ENCODE results near the gene SFTA2. TPM values are rescaled to one million over a fixed set of nuclear protein-coding genes. Genes with fewer than 3 reads are reported as not detected.

The SFTA2 gene
- total and polyA plus RNA-seq, 4 donors = 0.53 TPM; not detected in 3

GRCh38 chr6:30894935-30895334 is 37.0 kb downstream of the SFTA2 start:
- Histone ChIP-seq H3K27ac (ENCODE audit: low read depth, low read length) (no peak overlapping the region), H3K36me3 (ENCODE audit: control insufficient read depth, insufficient read depth, low read length) (peaks cover 100% of the 10 kb centered on the region)
- 71% methylated on average over 3 of the region's 3 CpGs for WGBS (ENCODE audit: insufficient coverage)

DNA sequence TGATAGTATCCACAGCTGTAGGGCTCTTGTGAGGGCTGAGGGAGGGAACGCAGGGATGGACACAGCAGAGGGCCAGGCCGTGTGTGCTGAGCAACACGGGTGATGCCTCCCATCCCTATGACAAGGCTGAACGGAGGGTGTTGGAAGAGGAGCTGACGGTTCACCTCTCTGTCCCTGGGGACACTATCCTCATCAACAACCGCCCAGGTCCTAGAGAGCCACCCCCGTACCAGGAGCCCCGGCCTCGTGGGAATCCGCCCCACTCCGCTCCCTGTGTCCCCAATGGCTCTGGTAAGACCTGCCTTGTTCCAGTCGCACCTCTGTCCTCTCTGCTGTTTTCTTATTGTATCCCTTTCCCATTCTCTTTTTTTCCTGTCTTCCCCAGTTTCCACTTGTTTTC is 37.6 kb downstream of the SFTA2 start:
- DNase-seq (ENCODE audit: low read depth in 4 of 6, low spot score in 6 of 6) = no peak
- H3K27ac ChIP-seq (ENCODE audit: low read depth, low read length) = no peak overlapping the region

More at GRCh38 chr6:30894935-30895334, 37.0 kb downstream of the SFTA2 start:
- Histone ChIP-seq H3K9me3 (ENCODE audit: control insufficient read depth, insufficient read depth, low read length) (no peaks in the 10 kb centered on the region), H3K4me1 (ENCODE audit: control insufficient read depth, insufficient read depth, low read length) (peaks cover 13% of the 10 kb centered on the region), H3K27me3 (ENCODE audit: control insufficient read depth, insufficient read depth, low read length) (no peaks in the 10 kb centered on the region), H3K4me3 (ENCODE audit: low read depth, low read length) (no peak overlapping the region)
- DNase-seq (ENCODE audit: low read depth in 4 of 6, low spot score in 6 of 6) = no peak

GRCh38 chr6:30893666-30894065 is 38.3 kb downstream of the SFTA2 start:
- no peaks in the 10 kb centered on the region for H3K9me3 ChIP-seq (ENCODE audit: control insufficient read depth, insufficient read depth, low read length)
- DNase-seq (ENCODE audit: low read depth in 4 of 6, low spot score in 6 of 6) = no peak
- H3K27ac ChIP-seq (ENCODE audit: low read depth, low read length) = no peak overlapping the region
- peaks cover 100% of the 10 kb centered on the region for H3K36me3 ChIP-seq (ENCODE audit: control insufficient read depth, insufficient read depth, low read length)
- WGBS (ENCODE audit: insufficient coverage) = 89% methylated on average over 6 of the region's 8 CpGs
- H3K4me1 ChIP-seq (ENCODE audit: control insufficient read depth, insufficient read depth, low read length) = peaks cover 26% of the 10 kb centered on the region
- H3K27me3 ChIP-seq (ENCODE audit: control insufficient read depth, insufficient read depth, low read length) = no peaks in the 10 kb centered on the region
- no peak overlapping the region for H3K4me3 ChIP-seq (ENCODE audit: low read depth, low read length)

More for the DNA sequence above, 37.6 kb downstream of the SFTA2 start:
- peaks cover 19% of the 10 kb centered on the region for H3K4me1 ChIP-seq (ENCODE audit: control insufficient read depth, insufficient read depth, low read length)
- 90% methylated on average over 8 of the region's 12 CpGs for WGBS (ENCODE audit: insufficient coverage)
- H3K4me3 ChIP-seq (ENCODE audit: low read depth, low read length) = no peak overlapping the region
- H3K36me3 ChIP-seq (ENCODE audit: control insufficient read depth, insufficient read depth, low read length) = peaks cover 100% of the 10 kb centered on the region
- no peaks in the 10 kb centered on the region for H3K9me3 ChIP-seq (ENCODE audit: control insufficient read depth, insufficient read depth, low read length)
- no peaks in the 10 kb centered on the region for H3K27me3 ChIP-seq (ENCODE audit: control insufficient read depth, insufficient read depth, low read length)

DNA sequence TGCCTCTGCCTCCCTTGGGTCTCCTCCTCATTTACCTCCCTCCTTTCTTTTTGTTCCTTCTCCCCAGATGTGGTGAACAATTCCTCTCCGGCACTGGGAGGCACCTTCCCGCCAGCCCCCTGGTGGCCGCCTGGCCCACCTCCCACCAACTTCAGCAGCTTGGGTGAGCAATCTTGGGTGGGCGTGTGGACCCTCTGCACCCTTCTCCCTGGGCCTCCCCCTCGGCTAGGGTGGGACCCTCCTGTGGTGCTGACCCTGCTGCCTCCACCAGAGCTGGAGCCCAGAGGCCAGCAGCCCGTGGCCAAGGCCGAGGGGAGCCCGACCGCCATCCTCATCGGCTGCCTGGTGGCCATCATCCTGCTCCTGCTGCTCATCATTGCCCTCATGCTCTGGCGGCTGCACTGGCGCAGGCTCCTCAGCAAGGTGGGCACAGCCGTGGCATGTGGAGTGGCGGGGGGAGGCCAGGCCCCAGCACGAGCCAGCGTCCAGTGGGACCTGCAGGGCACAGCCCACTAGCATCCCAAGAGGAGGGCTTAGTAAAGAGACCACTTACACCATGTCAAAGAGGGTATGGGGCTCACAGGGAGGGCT is 38.9 kb downstream of the SFTA2 start:
- Histone ChIP-seq H3K4me1 (ENCODE audit: control insufficient read depth, insufficient read depth, low read length) (peaks cover 29% of the 10 kb centered on the region), H3K4me3 (ENCODE audit: low read depth, low read length) (no peak overlapping the region), H3K36me3 (ENCODE audit: control insufficient read depth, insufficient read depth, low read length) (peaks cover 96% of the 10 kb centered on the region), H3K27me3 (ENCODE audit: control insufficient read depth, insufficient read depth, low read length) (no peaks in the 10 kb centered on the region), H3K27ac (ENCODE audit: low read depth, low read length) (no peak overlapping the region), H3K9me3 (ENCODE audit: control insufficient read depth, insufficient read depth, low read length) (no peaks in the 10 kb centered on the region)
- WGBS (ENCODE audit: insufficient coverage) = 70% methylated on average over 13 of the region's 16 CpGs
- no peak for DNase-seq (ENCODE audit: low read depth in 4 of 6, low spot score in 6 of 6)

- DNase-seq (ENCODE audit: low read depth in 4 of 6, low spot score in 6 of 6) = no peak
- Histone ChIP-seq H3K27ac (ENCODE audit: low read depth, low read length) (no peak overlapping the region), H3K4me3 (ENCODE audit: low read depth, low read length) (no peak overlapping the region), H3K4me1 (ENCODE audit: control insufficient read depth, insufficient read depth, low read length) (peaks cover 30% of the 10 kb centered on the region), H3K36me3 (ENCODE audit: control insufficient read depth, insufficient read depth, low read length) (peaks cover 85% of the 10 kb centered on the region), H3K27me3 (ENCODE audit: control insufficient read depth, insufficient read depth, low read length) (no peaks in the 10 kb centered on the region), H3K9me3 (ENCODE audit: control insufficient read depth, insufficient read depth, low read length) (no peaks in the 10 kb centered on the region)
- WGBS (ENCODE audit: insufficient coverage) = 87% methylated on average over 19 of the region's 21 CpGs
These were observed 40.0 kb downstream of the SFTA2 start for GRCh38 chr6:30891816-30892538.

DNA sequence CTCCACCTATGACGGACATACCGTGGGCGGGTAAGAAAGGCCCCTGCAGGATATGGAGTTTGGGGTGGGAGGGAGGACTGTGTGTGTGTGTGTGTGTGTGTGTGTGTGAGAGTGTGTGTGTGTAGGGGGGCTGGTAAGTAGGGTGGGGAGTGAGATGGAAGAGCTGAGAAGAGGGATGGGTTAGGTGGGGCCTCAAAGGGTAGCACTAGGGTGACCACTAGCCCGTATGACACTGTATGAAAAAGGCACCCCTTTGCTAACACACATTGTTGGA is 40.6 kb downstream of the SFTA2 start:
- Histone ChIP-seq H3K4me3 (ENCODE audit: low read depth, low read length) (no peak overlapping the region), H3K4me1 (ENCODE audit: control insufficient read depth, insufficient read depth, low read length) (peaks cover 36% of the 10 kb centered on the region), H3K36me3 (ENCODE audit: control insufficient read depth, insufficient read depth, low read length) (peaks cover 79% of the 10 kb centered on the region), H3K27ac (ENCODE audit: low read depth, low read length) (no peak overlapping the region), H3K9me3 (ENCODE audit: control insufficient read depth, insufficient read depth, low read length) (no peaks in the 10 kb centered on the region), H3K27me3 (ENCODE audit: control insufficient read depth, insufficient read depth, low read length) (no peaks in the 10 kb centered on the region)
- DNase-seq (ENCODE audit: low read depth in 4 of 6, low spot score in 6 of 6) = no peak
- WGBS (ENCODE audit: insufficient coverage) = 90% methylated on average over 2 of the region's 4 CpGs

DNA sequence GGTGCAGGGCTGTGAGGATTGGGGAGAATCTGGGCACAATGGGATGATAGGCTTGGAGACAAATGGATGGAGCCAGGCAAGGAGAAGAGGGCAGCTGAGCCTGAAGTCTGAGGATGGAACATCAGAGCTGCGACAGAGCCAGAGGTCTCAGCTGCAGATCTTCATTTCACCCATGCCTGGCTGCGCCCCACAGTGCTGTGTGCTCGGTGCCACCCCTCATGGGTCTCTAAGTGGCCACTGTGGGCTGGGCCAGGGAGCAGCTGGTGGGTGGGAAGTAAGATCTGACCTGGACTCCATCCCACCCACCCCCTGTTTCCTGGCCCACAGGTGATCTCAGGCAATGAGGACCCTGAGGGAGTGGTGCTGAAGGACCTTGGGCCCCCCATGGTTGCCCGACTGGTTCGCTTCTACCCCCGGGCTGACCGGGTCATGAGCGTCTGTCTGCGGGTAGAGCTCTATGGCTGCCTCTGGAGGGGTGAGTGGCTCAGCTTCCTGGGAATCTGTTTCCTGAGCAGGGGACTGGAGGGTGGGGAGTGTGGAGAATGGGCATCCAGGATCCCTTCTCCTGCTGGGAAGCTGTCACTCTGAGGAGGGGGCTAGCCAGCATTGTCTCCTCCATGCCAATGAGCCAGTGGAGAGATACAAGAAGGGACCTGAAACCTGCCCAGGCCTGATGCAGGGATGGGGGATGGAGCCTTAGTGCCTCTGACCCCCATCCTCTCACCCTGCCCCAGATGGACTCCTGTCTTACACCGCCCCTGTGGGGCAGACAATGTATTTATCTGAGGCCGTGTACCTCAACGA is 41.1 kb downstream of the SFTA2 start:
- H3K27me3 ChIP-seq (ENCODE audit: control insufficient read depth, insufficient read depth, low read length) = no peaks in the 10 kb centered on the region

DNA sequence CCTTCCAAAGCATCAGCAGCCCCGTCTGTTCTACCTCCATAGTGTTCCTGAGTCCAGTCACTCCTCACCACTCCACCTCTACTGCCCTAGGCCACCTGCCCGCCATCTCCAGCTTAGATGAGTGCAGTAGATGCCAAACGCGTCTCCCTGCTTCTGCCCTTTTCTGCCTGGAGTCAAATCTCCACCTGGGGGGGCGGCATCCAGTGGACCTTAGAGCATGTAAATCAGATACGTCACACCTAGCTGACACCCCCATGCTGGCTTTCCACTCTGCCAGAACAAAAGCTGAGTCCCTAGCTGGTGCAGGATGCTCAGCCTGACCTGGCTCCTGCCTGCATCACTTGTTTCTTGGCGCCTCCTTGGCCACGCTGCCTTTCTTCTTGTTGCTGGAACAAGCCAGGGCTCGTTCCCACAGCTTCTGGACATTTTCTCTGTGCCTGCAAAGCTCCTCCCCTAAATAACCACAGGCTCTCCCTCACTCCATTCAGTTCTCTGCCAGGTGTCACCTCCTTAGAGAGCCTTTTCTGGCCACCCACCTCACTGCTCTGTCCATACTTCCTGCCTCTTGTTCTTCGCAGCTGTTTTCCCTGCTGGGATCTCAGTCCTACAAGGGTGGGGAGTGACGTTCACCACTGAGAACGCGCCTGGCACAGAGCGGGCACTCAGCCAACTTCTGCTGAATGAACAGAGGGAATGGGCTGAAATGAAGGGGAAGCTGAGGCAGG is 41.9 kb downstream of the SFTA2 start:
- H3K4me1 ChIP-seq (ENCODE audit: control insufficient read depth, insufficient read depth, low read length) = peaks cover 49% of the 10 kb centered on the region
- H3K4me3 ChIP-seq (ENCODE audit: low read depth, low read length) = no peak overlapping the region
- no peaks in the 10 kb centered on the region for H3K9me3 ChIP-seq (ENCODE audit: control insufficient read depth, insufficient read depth, low read length)
- H3K27ac ChIP-seq (ENCODE audit: low read depth, low read length) = peak overlapping the region; percentile 16
- peak in 2 of 6 donors; percentile 73 to 75 for DNase-seq (ENCODE audit: low read depth in 4 of 6, low spot score in 6 of 6)
- peaks cover 66% of the 10 kb centered on the region for H3K36me3 ChIP-seq (ENCODE audit: control insufficient read depth, insufficient read depth, low read length)
- 43% methylated on average over 14 of the region's 14 CpGs for WGBS (ENCODE audit: insufficient coverage)
- H3K27me3 ChIP-seq (ENCODE audit: control insufficient read depth, insufficient read depth, low read length) = no peaks in the 10 kb centered on the region

More for the DNA sequence above, 41.1 kb downstream of the SFTA2 start:
- Histone ChIP-seq H3K4me3 (ENCODE audit: low read depth, low read length) (no peak overlapping the region), H3K4me1 (ENCODE audit: control insufficient read depth, insufficient read depth, low read length) (peaks cover 42% of the 10 kb centered on the region), H3K9me3 (ENCODE audit: control insufficient read depth, insufficient read depth, low read length) (no peaks in the 10 kb centered on the region), H3K27ac (ENCODE audit: low read depth, low read length) (peak overlapping the region; percentile 16), H3K36me3 (ENCODE audit: control insufficient read depth, insufficient read depth, low read length) (peaks cover 73% of the 10 kb centered on the region)
- no peak for DNase-seq (ENCODE audit: low read depth in 4 of 6, low spot score in 6 of 6)
- 65% methylated on average over 9 of the region's 12 CpGs for WGBS (ENCODE audit: insufficient coverage)

- no peak for DNase-seq (ENCODE audit: low read depth in 4 of 6, low spot score in 6 of 6)
- WGBS (ENCODE audit: insufficient coverage) = 0% methylated on average over 1 of the region's 4 CpGs
- Histone ChIP-seq H3K27ac (ENCODE audit: low read depth, low read length) (no peak overlapping the region), H3K4me3 (ENCODE audit: low read depth, low read length) (no peak overlapping the region), H3K4me1 (ENCODE audit: control insufficient read depth, insufficient read depth, low read length) (peaks cover 53% of the 10 kb centered on the region), H3K36me3 (ENCODE audit: control insufficient read depth, insufficient read depth, low read length) (peaks cover 60% of the 10 kb centered on the region), H3K9me3 (ENCODE audit: control insufficient read depth, insufficient read depth, low read length) (no peaks in the 10 kb centered on the region), H3K27me3 (ENCODE audit: control insufficient read depth, insufficient read depth, low read length) (no peaks in the 10 kb centered on the region)
These were observed 42.5 kb downstream of the SFTA2 start for GRCh38 chr6:30889496-30889885.

Data from spinal cord (tissue), 10 donors.